ENCODE results near the gene ANKRD62. TPM values are rescaled to one million over a fixed set of nuclear protein-coding genes. Genes with fewer than 3 reads are reported as not detected.
A peak's percentile ranks its signal among the peaks of the same experiment; 100 is the strongest.
"Not testable (repeated sequence)": the region's sequence is repeated elsewhere in the genome, so short reads cannot be mapped to it uniquely, and the experiment has no call there.

The ANKRD62 gene
- total RNA-seq, 8 experiments from 2014 or later = 0.05 to 0.21 (median 0.14) TPM; not detected in 3

GRCh38 chr18:12068950-12069320 is 24.7 kb upstream of the ANKRD62 start:
- no peak for ATAC-seq (replicated peaks in 6 of 8)
- WGBS, 10 experiments = 60 to 100% (median 93%) methylated on average over 1 to 3 of the region's 3 CpGs; no CpG with 5 or more reads in 3 of the 10 experiments
- Histone ChIP-seq H3K4me3 (no peak overlapping the region), H3K27ac (no peak overlapping the region), H3K4me1 (replicated peaks in 1 of 2) (no peaks in the 10 kb centered on the region)
- in situ Hi-C loops (cut with MboI; ENCODE audit: low pct_unique_long_range_greater_than_20kb in 2 of 9, low sequenced_read_pairs in 9 of 9, unreplicated experiment in 9 of 9) = loop anchor here in 1 of 9 experiments (25.0 kb wide), 1 partner anchor 168 kb away; no protein-coding TSS in a partner anchor

GRCh38 chr18:12071066-12071465 is 22.6 kb upstream of the ANKRD62 start:
- WGBS, 10 experiments = 43 to 100% (median 80%) methylated on average over 1 of the region's 1 CpG; no CpG with 5 or more reads in 5 of the 10 experiments
- H3K4me3 ChIP-seq; H3K4me1 ChIP-seq (replicated peaks in 1 of 2); ATAC-seq (replicated peaks in 6 of 8); H3K27ac ChIP-seq: not testable (repeated sequence)
- in situ Hi-C loops (cut with MboI; ENCODE audit: low pct_unique_long_range_greater_than_20kb in 2 of 9, low sequenced_read_pairs in 9 of 9, unreplicated experiment in 9 of 9) = loop anchor here in 1 of 9 experiments (25.0 kb wide), 1 partner anchor 166 kb away; no protein-coding TSS in a partner anchor

GRCh38 chr18:12072996-12073395 is 20.6 kb upstream of the ANKRD62 start:
- 0 to 100% (median 81%) methylated on average over 1 of the region's 1 CpG; no CpG with 5 or more reads in 2 of the 10 experiments for WGBS, 10 experiments

GRCh38 chr18:12074736-12075135 is 18.9 kb upstream of the ANKRD62 start:
- H3K4me3 ChIP-seq = no peak overlapping the region
- no peaks in the 10 kb centered on the region for H3K4me1 ChIP-seq (replicated peaks in 1 of 2)
- peak in 7 of 8 experiments; percentile 36 to 76 (median 61) for ATAC-seq (replicated peaks in 6 of 8)
- in situ Hi-C loops (cut with MboI; ENCODE audit: low pct_unique_long_range_greater_than_20kb in 2 of 9, low sequenced_read_pairs in 9 of 9, unreplicated experiment in 9 of 9) = loop anchor here in 1 of 9 experiments (25.0 kb wide), 1 partner anchor 163 kb away; no protein-coding TSS in a partner anchor
- WGBS, 10 experiments = 52 to 94% (median 83%) methylated on average over 1 to 3 of the region's 3 CpGs; no CpG with 5 or more reads in 1 of the 10 experiments
- no peak overlapping the region for H3K27ac ChIP-seq

More at GRCh38 chr18:12072996-12073395, 20.6 kb upstream of the ANKRD62 start:
- Histone ChIP-seq H3K4me3 (no peak overlapping the region), H3K27ac (no peak overlapping the region), H3K4me1 (replicated peaks in 1 of 2) (no peaks in the 10 kb centered on the region)
- in situ Hi-C loops (cut with MboI; ENCODE audit: low pct_unique_long_range_greater_than_20kb in 2 of 9, low sequenced_read_pairs in 9 of 9, unreplicated experiment in 9 of 9) = loop anchor here in 1 of 9 experiments (25.0 kb wide), 1 partner anchor 164 kb away; no protein-coding TSS in a partner anchor
- no peak for ATAC-seq (replicated peaks in 6 of 8)

GRCh38 chr18:12076424-12077140 is 17.1 kb upstream of the ANKRD62 start:
- Histone ChIP-seq H3K4me1 (replicated peaks in 1 of 2) (no peaks in the 10 kb centered on the region), H3K4me3 (peak overlapping the region in 4 of 5 donors; percentile 24 to 33 (median 27)), H3K27ac (no peak overlapping the region)
- in situ Hi-C loops (cut with MboI; ENCODE audit: low pct_unique_long_range_greater_than_20kb in 2 of 9, low sequenced_read_pairs in 9 of 9, unreplicated experiment in 9 of 9) = no loop called here
- peak in 6 of 8 experiments; percentile 53 to 97 (median 94) for ATAC-seq (replicated peaks in 6 of 8)
- 10 to 90% (median 32%) methylated on average over 1 to 6 of the region's 59 CpGs; no CpG with 5 or more reads in 6 of the 10 experiments for WGBS, 10 experiments

GRCh38 chr18:12077994-12078393 is 15.6 kb upstream of the ANKRD62 start:
- in situ Hi-C loops (cut with MboI; ENCODE audit: low pct_unique_long_range_greater_than_20kb in 2 of 9, low sequenced_read_pairs in 9 of 9, unreplicated experiment in 9 of 9); H3K4me3 ChIP-seq; H3K27ac ChIP-seq; H3K4me1 ChIP-seq (replicated peaks in 1 of 2): not testable (repeated sequence)
- WGBS, 10 experiments = 40 to 100% (median 80%) methylated on average over 1 to 2 of the region's 4 CpGs; no CpG with 5 or more reads in 7 of the 10 experiments
- ATAC-seq (replicated peaks in 6 of 8) = peak in 1 of 8 experiments; percentile 6

GRCh38 chr18:12079491-12080237 is 14.0 kb upstream of the ANKRD62 start:
- H3K27ac ChIP-seq = no peak overlapping the region
- WGBS, 10 experiments = 0 to 91% (median 43%) methylated on average over 1 to 5 of the region's 6 CpGs; no CpG with 5 or more reads in 1 of the 10 experiments
- no peak overlapping the region for H3K4me3 ChIP-seq
- ATAC-seq (replicated peaks in 6 of 8) = peak in 4 of 8 experiments; percentile 37 to 86 (median 56)
- H3K4me1 ChIP-seq (replicated peaks in 1 of 2) = no peaks in the 10 kb centered on the region
- in situ Hi-C loops (cut with MboI; ENCODE audit: low pct_unique_long_range_greater_than_20kb in 2 of 9, low sequenced_read_pairs in 9 of 9, unreplicated experiment in 9 of 9) = no loop called here

- no peak for ATAC-seq (replicated peaks in 6 of 8)
- 0 to 100% (median 90%) methylated on average over 1 to 11 of the region's 13 CpGs; no CpG with 5 or more reads in 4 of the 10 experiments for WGBS, 10 experiments
- in situ Hi-C loops (cut with MboI; ENCODE audit: low pct_unique_long_range_greater_than_20kb in 2 of 9, low sequenced_read_pairs in 9 of 9, unreplicated experiment in 9 of 9) = no loop called here
These were observed 8.5 kb upstream of the ANKRD62 start for GRCh38 chr18:12085136-12085535.

GRCh38 chr18:12085786-12086185 is 7.9 kb upstream of the ANKRD62 start:
- Histone ChIP-seq H3K4me1 (replicated peaks in 1 of 2) (no peaks in the 10 kb centered on the region), H3K27ac (no peak overlapping the region), H3K4me3 (no peak overlapping the region)
- in situ Hi-C loops (cut with MboI; ENCODE audit: low pct_unique_long_range_greater_than_20kb in 2 of 9, low sequenced_read_pairs in 9 of 9, unreplicated experiment in 9 of 9) = no loop called here
- peak in 1 of 8 experiments; percentile 38 for ATAC-seq (replicated peaks in 6 of 8)
- WGBS, 10 experiments = 100% methylated on average over 1 of the region's 4 CpGs; no CpG with 5 or more reads in 8 of the 10 experiments

More at GRCh38 chr18:12085136-12085535, 8.5 kb upstream of the ANKRD62 start:
- Histone ChIP-seq H3K4me3 (no peak overlapping the region), H3K4me1 (replicated peaks in 1 of 2) (no peaks in the 10 kb centered on the region), H3K27ac (no peak overlapping the region)

- Histone ChIP-seq H3K4me3 (no peak overlapping the region), H3K27ac (no peak overlapping the region), H3K4me1 (replicated peaks in 1 of 2) (no peaks in the 10 kb centered on the region)
- in situ Hi-C loops (cut with MboI; ENCODE audit: low pct_unique_long_range_greater_than_20kb in 2 of 9, low sequenced_read_pairs in 9 of 9, unreplicated experiment in 9 of 9) = no loop called here
- peak in 1 of 8 experiments; percentile 38 for ATAC-seq (replicated peaks in 6 of 8)
- WGBS, 10 experiments = 57% methylated on average over 1 of the region's 5 CpGs; no CpG with 5 or more reads in 9 of the 10 experiments
These were observed 7.4 kb upstream of the ANKRD62 start for GRCh38 chr18:12086249-12086648.

GRCh38 chr18:12086677-12087470 is 6.8 kb upstream of the ANKRD62 start:
- WGBS, 10 experiments = 60 to 100% (median 100%) methylated on average over 1 to 11 of the region's 18 CpGs; no CpG with 5 or more reads in 5 of the 10 experiments
- Histone ChIP-seq H3K27ac (no peak overlapping the region), H3K4me3 (no peak overlapping the region), H3K4me1 (replicated peaks in 1 of 2) (no peaks in the 10 kb centered on the region)
- in situ Hi-C loops (cut with MboI; ENCODE audit: low pct_unique_long_range_greater_than_20kb in 2 of 9, low sequenced_read_pairs in 9 of 9, unreplicated experiment in 9 of 9) = no loop called here
- ATAC-seq (replicated peaks in 6 of 8) = no peak

- Histone ChIP-seq H3K4me3 (no peak overlapping the region), H3K4me1 (replicated peaks in 1 of 2) (no peaks in the 10 kb centered on the region), H3K27ac (no peak overlapping the region)
- peak in 2 of 8 experiments; percentile 45 to 53 for ATAC-seq (replicated peaks in 6 of 8)
- in situ Hi-C loops (cut with MboI; ENCODE audit: low pct_unique_long_range_greater_than_20kb in 2 of 9, low sequenced_read_pairs in 9 of 9, unreplicated experiment in 9 of 9) = no loop called here
- WGBS, 10 experiments = 43 to 100% (median 64%) methylated on average over 1 to 2 of the region's 3 CpGs; no CpG with 5 or more reads in 4 of the 10 experiments
These were observed 6.1 kb upstream of the ANKRD62 start for GRCh38 chr18:12087471-12088025.

All from motor neuron (in vitro differentiated cells).